K562 (cell line): Measurements from ENCODE around the gene DHX8. TPM values are rescaled to one million over a fixed set of nuclear protein-coding genes. Genes with fewer than 3 reads are reported as not detected.

Experiments used
- ADNP ChIP-seq: fragments of 200-800 bp; sonication (Bioruptor generic); IDR thresholded peaks from 2 replicates; pipeline ENCODE4 v1.6.1; 2016; ENCODE audit warnings: missing genetic modification characterization, missing compliant biosample characterization
- CREM ChIP-seq: IDR thresholded peaks from 2 replicates; pipeline ENCODE4 v1.6.1; 2014; ENCODE audit warnings: antibody characterized with exemption, low read depth
- DPF2 ChIP-seq: fragments of 450-650 bp; IDR thresholded peaks from 2 replicates; pipeline ENCODE4 v1.6.1; 2016
- TCF3 ChIP-seq: sonication (generic); formaldehyde crosslinking; IDR thresholded peaks from 2 replicates; pipeline ENCODE4 v1.4.0; 2020; ENCODE audit warnings: mild to moderate bottlenecking, missing genetic modification reagents
- ZNF764 ChIP-seq: fragments of 250-450 bp; sonication (Bioruptor Pico); IDR thresholded peaks from 2 replicates; pipeline ENCODE4 v1.4.0; 2020; ENCODE audit warnings: low read depth, mild to moderate bottlenecking, moderate library complexity
- polyA plus RNA-seq, 8 experiments: library from polyadenylated mRNA; depleted of rRNA in 4 of 8; stranded (reverse) in 5 of 8; unstranded in 3 of 8; fragments of >200 nt; fragmentation: Nextera tagmentation in 2 of 8; fragmentation: Illumina TruSeq in 1 of 8; extraction: Ambion mirVana in 2 of 8; extraction: Trizol in 1 of 8; gene quantifications; 2 replicates each; pipeline versions ENCODE4 v1.2.1 to v1.2.3, GENCODE V29; 2011 to 2014; ENCODE audit warnings: inconsistent platforms in 1 of 8, missing spikeins in 1 of 8
- total RNA-seq, 7 experiments: library from RNA; depleted of rRNA in 6 of 7; stranded (reverse); fragments of >200 nt in 6 of 7; fragmentation: Illumina TruSeq in 2 of 7; extraction: Trizol in 2 of 7; gene quantifications; 2 replicates each; pipeline versions ENCODE4 v1.2.1 to v1.2.3, GENCODE V29; 2011 to 2021; ENCODE audit warnings: low replicate concordance in 1 of 7
- TF ChIP-seq, protein P1 (sequence below): sonication (generic); formaldehyde crosslinking; IDR thresholded peaks from 2 replicates; pipeline ENCODE4 v1.8.1; 2022; ENCODE audit warnings: missing genetic modification reagents
- TF ChIP-seq, protein P2 (sequence below): fragments of 450-650 bp; formaldehyde crosslinking; conservative IDR thresholded peaks from 2 replicates; pipeline ENCODE4 v1.4.0; 2022; ENCODE audit warnings: mild to moderate bottlenecking, missing genetic modification characterization
- TF ChIP-seq, protein P3 (sequence below): fragments of 250-450 bp; sonication (Bioruptor Pico); IDR thresholded peaks from 2 replicates; pipeline ENCODE4 v1.5.0; 2021
- TF ChIP-seq, protein P4 (sequence below): fragments of 450-650 bp; formaldehyde crosslinking; IDR thresholded peaks from 2 replicates; pipeline ENCODE4 v1.4.0; 2020; ENCODE audit warnings: mild to moderate bottlenecking, moderate library complexity

The DHX8 gene
- total and polyA plus RNA-seq, 9 of the 15 experiments (the other 6 are each of a cell fraction or from before 2014, with no cell fraction given): 16.7 to 42.5 (median 25.6) TPM

DNA sequence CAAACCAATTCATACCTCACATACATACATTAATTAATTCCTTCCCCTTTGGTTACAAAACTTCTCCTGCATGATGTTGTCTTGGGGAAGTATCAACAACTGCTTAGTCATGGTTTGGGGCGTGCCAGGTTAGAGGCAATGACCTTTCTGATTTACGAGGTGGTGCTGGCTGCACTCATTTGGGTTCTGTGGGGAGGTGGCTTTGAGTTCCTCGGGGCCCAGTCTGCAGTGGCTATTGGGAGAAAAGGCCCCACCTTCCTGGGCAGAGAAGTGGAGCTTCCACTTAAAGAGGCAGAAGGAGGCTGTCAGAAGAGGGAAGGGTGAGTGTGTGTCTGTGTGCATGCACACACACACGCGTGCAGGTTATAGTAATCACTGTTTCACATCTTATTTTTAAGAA lies 72.5 kb downstream of the DHX8 start (continued):
- TF ChIP-seq CREM (peak; percentile 39; the same call in 1 of the 2 replicates), ZNF764 (CRISPR knock-in tag) (no peak), DPF2 (peak; percentile 89), TCF3 (no peak), ADNP (no peak)
- TF ChIP-seq, protein P1, sequence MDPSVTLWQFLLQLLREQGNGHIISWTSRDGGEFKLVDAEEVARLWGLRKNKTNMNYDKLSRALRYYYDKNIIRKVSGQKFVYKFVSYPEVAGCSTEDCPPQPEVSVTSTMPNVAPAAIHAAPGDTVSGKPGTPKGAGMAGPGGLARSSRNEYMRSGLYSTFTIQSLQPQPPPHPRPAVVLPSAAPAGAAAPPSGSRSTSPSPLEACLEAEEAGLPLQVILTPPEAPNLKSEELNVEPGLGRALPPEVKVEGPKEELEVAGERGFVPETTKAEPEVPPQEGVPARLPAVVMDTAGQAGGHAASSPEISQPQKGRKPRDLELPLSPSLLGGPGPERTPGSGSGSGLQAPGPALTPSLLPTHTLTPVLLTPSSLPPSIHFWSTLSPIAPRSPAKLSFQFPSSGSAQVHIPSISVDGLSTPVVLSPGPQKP (CRISPR knock-in tag): no peak
- TF ChIP-seq, protein P2, sequence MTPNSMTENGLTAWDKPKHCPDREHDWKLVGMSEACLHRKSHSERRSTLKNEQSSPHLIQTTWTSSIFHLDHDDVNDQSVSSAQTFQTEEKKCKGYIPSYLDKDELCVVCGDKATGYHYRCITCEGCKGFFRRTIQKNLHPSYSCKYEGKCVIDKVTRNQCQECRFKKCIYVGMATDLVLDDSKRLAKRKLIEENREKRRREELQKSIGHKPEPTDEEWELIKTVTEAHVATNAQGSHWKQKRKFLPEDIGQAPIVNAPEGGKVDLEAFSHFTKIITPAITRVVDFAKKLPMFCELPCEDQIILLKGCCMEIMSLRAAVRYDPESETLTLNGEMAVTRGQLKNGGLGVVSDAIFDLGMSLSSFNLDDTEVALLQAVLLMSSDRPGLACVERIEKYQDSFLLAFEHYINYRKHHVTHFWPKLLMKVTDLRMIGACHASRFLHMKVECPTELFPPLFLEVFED: no peak
- TF ChIP-seq, protein P3, sequence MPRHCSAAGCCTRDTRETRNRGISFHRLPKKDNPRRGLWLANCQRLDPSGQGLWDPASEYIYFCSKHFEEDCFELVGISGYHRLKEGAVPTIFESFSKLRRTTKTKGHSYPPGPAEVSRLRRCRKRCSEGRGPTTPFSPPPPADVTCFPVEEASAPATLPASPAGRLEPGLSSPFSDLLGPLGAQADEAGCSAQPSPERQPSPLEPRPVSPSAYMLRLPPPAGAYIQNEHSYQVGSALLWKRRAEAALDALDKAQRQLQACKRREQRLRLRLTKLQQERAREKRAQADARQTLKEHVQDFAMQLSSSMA (CRISPR knock-in tag): no peak
- TF ChIP-seq, protein P4, sequence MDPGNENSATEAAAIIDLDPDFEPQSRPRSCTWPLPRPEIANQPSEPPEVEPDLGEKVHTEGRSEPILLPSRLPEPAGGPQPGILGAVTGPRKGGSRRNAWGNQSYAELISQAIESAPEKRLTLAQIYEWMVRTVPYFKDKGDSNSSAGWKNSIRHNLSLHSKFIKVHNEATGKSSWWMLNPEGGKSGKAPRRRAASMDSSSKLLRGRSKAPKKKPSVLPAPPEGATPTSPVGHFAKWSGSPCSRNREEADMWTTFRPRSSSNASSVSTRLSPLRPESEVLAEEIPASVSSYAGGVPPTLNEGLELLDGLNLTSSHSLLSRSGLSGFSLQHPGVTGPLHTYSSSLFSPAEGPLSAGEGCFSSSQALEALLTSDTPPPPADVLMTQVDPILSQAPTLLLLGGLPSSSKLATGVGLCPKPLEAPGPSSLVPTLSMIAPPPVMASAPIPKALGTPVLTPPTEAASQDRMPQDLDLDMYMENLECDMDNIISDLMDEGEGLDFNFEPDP (CRISPR knock-in tag): no peak
